PC-3 (cell line): Measurements from ENCODE around the gene TGM5. TPM values are rescaled to one million over a fixed set of nuclear protein-coding genes. Genes with fewer than 3 reads are reported as not detected.

Experiments
- ATAC-seq: fragments of 200-7000 bp; cut with Tn5 transposase; 2 replicates; pipeline ENCODE4 v1.9.1; 2020; ENCODE audit warnings: mild to moderate bottlenecking, moderate library complexity
- BruUV-seq: library from RNA; stranded (reverse); fragments of 400-500 nt; replicated peaks from 2 replicates; lab custom pipeline; 2021; lab: Mats Ljungman, UMichigan
- CTCF ChIA-PET: fragments of 300-600 bp; sonication (Branson Sonifier 250); formaldehyde crosslinking; loops from one replicate; lab custom pipeline; 2022; ENCODE audit warnings: antibody characterized with exemption; lab: Charles Lee
- POLR2A ChIA-PET: fragments of 300-600 bp; sonication (Branson Sonifier 250); formaldehyde crosslinking; loops from one replicate; lab custom pipeline; 2022; ENCODE audit warnings: antibody characterized with exemption; ENCODE audit not compliant: unreplicated experiment; lab: Charles Lee
- DNase-seq: peaks from one replicate; pipeline ENCODE4 v3.0.0-alpha.2; 2015
- H2AFZ ChIP-seq: fragments of 300-600 bp; sonication (generic); 2 replicates; pipeline ENCODE4 v1.6.0; 2016; ENCODE audit warnings: antibody characterized with exemption, low read length
- H3F3A ChIP-seq: fragments of 300-600 bp; sonication (generic); one replicate; pipeline ENCODE4 v1.6.0; 2017; ENCODE audit warnings: antibody characterized with exemption, low read length, control low read depth, mild to moderate bottlenecking; ENCODE audit not compliant: unreplicated experiment
- H3K27ac ChIP-seq: fragments of 300-600 bp; sonication (generic); 2 replicates; pipeline ENCODE4 v1.5.1; 2016; ENCODE audit warnings: mild to moderate bottlenecking, low read length
- H3K27me3 ChIP-seq: fragments of 300-600 bp; sonication (generic); 2 replicates; pipeline ENCODE4 v1.6.1; 2016; ENCODE audit warnings: low read length, mixed read lengths
- H3K36me3 ChIP-seq: fragments of 300-600 bp; sonication (generic); 2 replicates; pipeline ENCODE4 v1.6.1; 2016; ENCODE audit warnings: low read depth, mixed run types, low read length, mixed read lengths
- H3K4me1 ChIP-seq: fragments of 300-600 bp; sonication (generic); 2 replicates; pipeline ENCODE4 v1.5.1; 2016; ENCODE audit warnings: low read length; ENCODE audit not compliant: insufficient read depth
- H3K4me2 ChIP-seq: fragments of 300-600 bp; sonication (generic); 2 replicates; pipeline ENCODE4 v1.6.0; 2016; ENCODE audit warnings: low read length
- H3K4me3 ChIP-seq: fragments of 300-600 bp; sonication (generic); 2 replicates; pipeline ENCODE4 v1.5.1; 2016; ENCODE audit warnings: mild to moderate bottlenecking, low read length, mixed read lengths
- H3K79me2 ChIP-seq: fragments of 300-600 bp; sonication (generic); 2 replicates; pipeline ENCODE4 v1.6.1; 2017; ENCODE audit warnings: low read length, mixed read lengths
- H3K9ac ChIP-seq: fragments of 300-600 bp; sonication (generic); 2 replicates; pipeline ENCODE4 v1.6.0; 2016; ENCODE audit warnings: mild to moderate bottlenecking, low read length
- H3K9me2 ChIP-seq: fragments of 300-600 bp; sonication (generic); replicated peaks from 2 replicates; pipeline ENCODE4 v1.6.1; 2016; ENCODE audit warnings: mixed run types, low read length, mixed read lengths
- H3K9me3 ChIP-seq: fragments of 300-600 bp; sonication (generic); 2 replicates; pipeline ENCODE4 v1.6.1; 2016; ENCODE audit warnings: low read length, mixed read lengths
- H4K20me1 ChIP-seq: fragments of 300-600 bp; sonication (generic); 2 replicates; pipeline ENCODE4 v1.6.1; 2016; ENCODE audit warnings: low read length, mixed read lengths
- CTCF ChIP-seq: fragments of 300-600 bp; sonication (generic); conservative IDR thresholded peaks from 2 replicates; pipeline ENCODE4 v1.5.1; 2017; ENCODE audit warnings: antibody characterized with exemption, low read depth, mild to moderate bottlenecking, low read length
- EZH2 ChIP-seq: fragments of 300-600 bp; sonication (generic); IDR thresholded peaks from one replicate; pipeline ENCODE4 v1.6.1; 2017; ENCODE audit warnings: antibody characterized with exemption, mild to moderate bottlenecking, low read length; ENCODE audit not compliant: unreplicated experiment
- EZH2phosphoT487 ChIP-seq: fragments of 300-600 bp; sonication (generic); IDR thresholded peaks from 2 replicates; pipeline ENCODE4 v1.6.1; 2018; ENCODE audit warnings: mild to moderate bottlenecking, antibody characterized with exemption, low read length, borderline replicate concordance
- intact Hi-C: fragments of 100-400 bp; cut with micrococcal nuclease; formaldehyde crosslinking; loops from 2 replicates; pipeline ENCODE4 v1.9.0; 2023
- total RNA-seq: library from RNA; depleted of rRNA; stranded (reverse); fragments of >200 nt; gene quantifications from 2 replicates; pipeline ENCODE4 v1.2.3, GENCODE V29; 2014

Gene TGM5
- total RNA-seq, 1 experiment from 2014 or later, result not detected

- POLR2A ChIA-PET, result no interaction called here
- Histone ChIP-seq H3K9me3 (no peaks in the 10 kb centered on the region), H3K27me3 (peaks cover 23% of the 10 kb centered on the region), H3K4me3 (no peak overlapping the region), H3K4me1 (no peaks in the 10 kb centered on the region; the same call in 1 of the 2 replicates), H3K9me2 (no peaks in the 10 kb centered on the region), H3K36me3 (no peaks in the 10 kb centered on the region), H4K20me1 (no peaks in the 10 kb centered on the region), H2AFZ (no peak overlapping the region), H3K9ac (no peak overlapping the region), H3F3A (no peaks in the 10 kb centered on the region), H3K4me2 (no peak overlapping the region), H3K27ac (no peak overlapping the region), H3K79me2 (no peaks in the 10 kb centered on the region)
- DNase-seq, result no peak
- CTCF ChIA-PET, result interaction anchor here (1.2 kb wide), 1 partner anchor 62 kb away, joined by 3 read pairs; no protein-coding TSS in a partner anchor
- BruUV-seq, result no TSS peak
- TF ChIP-seq EZH2phosphoT487 (no peak), CTCF (no peak), EZH2 (no peak)
- no peak for ATAC-seq
- intact Hi-C loops, result no loop called here
These were observed 20.5 kb upstream of the TGM5 start for GRCh38 chr15:43287254-43287653.

GRCh38 chr15:43286074-43286473 lies 19.3 kb upstream of the TGM5 start:
- Histone ChIP-seq H3K9ac (no peak overlapping the region), H2AFZ (no peak overlapping the region), H3K36me3 (no peaks in the 10 kb centered on the region), H4K20me1 (no peaks in the 10 kb centered on the region), H3K27ac (no peak overlapping the region), H3K4me3 (no peak overlapping the region), H3K79me2 (no peaks in the 10 kb centered on the region), H3K4me2 (no peak overlapping the region), H3K9me2 (no peaks in the 10 kb centered on the region), H3F3A (no peaks in the 10 kb centered on the region), H3K9me3 (no peaks in the 10 kb centered on the region), H3K4me1 (no peaks in the 10 kb centered on the region; the same call in 1 of the 2 replicates), H3K27me3 (peaks cover 19% of the 10 kb centered on the region; the same call in 1 of the 2 replicates)
- CTCF ChIA-PET, result interaction anchor here (1.0 to 2.0 kb wide), 4 partner anchors 13 to 82 kb away, joined by 3 to 58 read pairs (median 8); no protein-coding TSS in a partner anchor
- ATAC-seq (peak; percentile 19), DNase-seq (no peak)
- intact Hi-C loops, result no loop called here
- POLR2A ChIA-PET, result no interaction called here
- no TSS peak for BruUV-seq
- TF ChIP-seq EZH2 (no peak), EZH2phosphoT487 (no peak), CTCF (no peak)

- no peak overlapping the region for H3K9ac ChIP-seq
- no peaks in the 10 kb centered on the region for H4K20me1 ChIP-seq
- TF ChIP-seq CTCF (peak; percentile 92), EZH2 (no peak)
- peak overlapping the region; percentile 67; the same call in 1 of the 2 replicates for H3K4me2 ChIP-seq
- no peaks in the 10 kb centered on the region for H3K79me2 ChIP-seq
- H3K9me2 ChIP-seq, result no peaks in the 10 kb centered on the region
- ATAC-seq (peak; percentile 80), DNase-seq (peak; percentile 89)
- peak overlapping the region; percentile 73 for H2AFZ ChIP-seq
- BruUV-seq, result no TSS peak
- peaks cover 19% of the 10 kb centered on the region; the same call in 1 of the 2 replicates for H3K27me3 ChIP-seq
- H3K4me3 ChIP-seq, result 0 out of 2 replicates have a peak overlapping the region, but pooled peaks have one; percentile 24
- intact Hi-C loops, result loop anchor here (1.0 kb wide), 2 partner anchors 60 to 98 kb away; no protein-coding TSS in a partner anchor
- no peaks in the 10 kb centered on the region for H3K9me3 ChIP-seq
- no peaks in the 10 kb centered on the region for H3F3A ChIP-seq
- H3K27ac ChIP-seq, result no peak overlapping the region
- ChIA-PET POLR2A (no interaction called here), CTCF (interaction anchor here (0.5 to 2.0 kb wide), 8 partner anchors 12 to 367 kb away, joined by 3 to 58 read pairs (median 4); no protein-coding TSS in a partner anchor)
- no peaks in the 10 kb centered on the region for H3K36me3 ChIP-seq
- H3K4me1 ChIP-seq, result no peaks in the 10 kb centered on the region; the same call in 1 of the 2 replicates
These were observed 18.9 kb upstream of the TGM5 start for GRCh38 chr15:43285609-43286037.
